Posterior vena cava (tissue), 2 donors: ENCODE results near the gene DIABLO. TPM values are rescaled to one million over a fixed set of nuclear protein-coding genes. Genes with fewer than 3 reads are reported as not detected.
"Not testable (repeated sequence)": the region's sequence is repeated elsewhere in the genome, so short reads cannot be mapped to it uniquely, and the experiment has no call there.

Source experiments
- DNase-seq: peaks from one replicate; pipeline ENCODE4 v3.0.0-alpha.2; 2020; ENCODE audit warnings: low spot score
- intact Hi-C, 2 donors: fragments of 100-400 bp; cut with DNase I; formaldehyde crosslinking; loops; one replicate each; pipeline versions ENCODE4 v1.14.1 to v1.14.2; 2022 to 2023
- total RNA-seq, 2 donors: library from RNA; stranded (reverse); fragmentation: NEBNext Ultra II Directional; extraction: Animal tissue kit (Norgen Biotek cat#: 25700); gene quantifications; one replicate each; pipeline ENCODE4 v1.2.1, GENCODE V29; 2021
- donor health status: DM: yes; HTN: yes; CAD: no.
- donor health status: DM: yes; HTN: yes; CAD: no.

The DIABLO gene
- total RNA-seq, 2 donors from 2014 or later: 26.2 to 27.0 TPM

DNA sequence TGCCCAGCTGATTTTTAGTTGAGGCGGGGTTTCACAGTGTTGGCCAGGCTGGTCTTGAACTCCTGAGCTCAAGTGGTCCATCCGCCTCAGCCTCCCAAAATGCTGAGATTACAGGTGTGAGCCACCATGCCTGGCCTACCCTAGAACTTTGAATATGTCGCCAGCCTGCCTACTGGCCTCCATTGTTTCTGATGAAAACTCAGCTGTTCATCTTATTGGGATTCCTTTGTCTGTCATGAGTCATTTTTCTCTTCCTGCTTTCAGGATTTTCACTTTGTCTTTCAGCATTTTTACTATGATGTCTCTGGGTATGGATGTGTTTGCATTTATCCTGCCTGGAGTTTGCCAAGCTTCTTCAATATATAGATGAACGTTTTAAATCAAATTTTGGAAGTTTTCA lies 30.4 kb downstream of the DIABLO start:
- intact Hi-C loops: no loop called here
- no peak for DNase-seq

GRCh38 chr12:122194804-122195203 lies 31.0 kb downstream of the DIABLO start:
- no peak for DNase-seq
- intact Hi-C loops: no loop called here

DNA sequence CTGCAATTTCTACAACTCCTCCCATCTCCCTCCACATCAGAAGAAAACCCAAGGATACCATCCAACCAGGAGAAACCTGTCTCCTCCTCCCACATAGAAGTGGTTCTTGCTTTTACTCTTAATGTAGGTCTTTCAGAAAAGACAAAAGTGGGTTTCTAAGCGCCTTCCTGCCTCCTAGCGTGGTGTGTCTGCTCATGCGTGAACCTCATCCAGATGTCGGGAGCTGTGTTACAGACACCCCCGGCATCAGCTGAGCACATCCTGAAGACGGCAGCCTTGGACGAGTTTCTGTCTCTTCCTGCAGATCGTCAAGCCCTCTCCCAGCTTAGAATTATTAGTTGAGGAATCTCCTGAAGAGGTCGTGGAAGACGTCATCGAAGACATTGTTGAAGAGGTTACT lies 33.4 kb downstream of the DIABLO start:
- intact Hi-C loops: no loop called here
- peak; percentile 8 for DNase-seq

DNA sequence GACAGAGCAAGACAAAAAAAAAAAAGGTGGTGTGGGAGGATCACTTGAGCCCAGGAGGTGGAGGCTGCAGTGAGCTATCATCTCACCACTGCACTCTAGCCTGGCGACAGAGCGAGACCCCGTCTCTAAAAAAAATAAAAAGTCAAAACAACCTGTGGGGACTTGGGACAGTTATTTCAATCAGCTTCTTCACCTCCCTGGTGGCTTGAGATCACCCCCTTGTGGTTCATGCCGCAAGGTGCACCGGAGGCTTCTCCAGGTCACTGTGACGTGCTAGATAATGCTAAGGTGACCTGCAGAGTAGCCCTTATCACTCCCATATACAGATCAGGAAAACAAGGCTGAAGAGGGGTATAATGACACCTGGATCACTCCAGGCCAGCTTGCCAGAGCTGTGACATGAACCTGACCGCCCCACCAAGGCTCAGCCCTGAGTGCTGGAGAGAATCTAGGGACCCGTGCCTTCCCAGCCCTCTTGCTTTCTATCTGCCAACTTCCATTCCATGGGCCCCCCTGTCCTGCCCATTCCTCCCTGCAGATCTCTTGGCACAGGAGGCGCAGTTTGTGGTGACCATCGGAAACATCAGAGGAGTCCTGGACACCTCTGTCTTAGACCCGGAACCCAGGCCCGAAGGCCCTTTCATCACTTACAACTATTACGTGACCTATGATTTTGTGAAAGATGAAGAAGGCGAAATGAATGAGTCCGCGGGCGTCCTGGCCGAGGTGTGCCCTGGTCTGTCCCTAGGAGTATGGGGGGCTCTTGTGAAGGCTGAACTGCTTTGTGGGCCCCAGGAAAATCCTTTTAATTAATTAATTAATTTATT lies 34.8 kb downstream of the DIABLO start:
- peak; percentile 15 for DNase-seq
- intact Hi-C loops: no loop called here

GRCh38 chr12:122189626-122190475 lies 36.0 kb downstream of the DIABLO start:
- intact Hi-C loops: no loop called here
- DNase-seq: no peak

DNA sequence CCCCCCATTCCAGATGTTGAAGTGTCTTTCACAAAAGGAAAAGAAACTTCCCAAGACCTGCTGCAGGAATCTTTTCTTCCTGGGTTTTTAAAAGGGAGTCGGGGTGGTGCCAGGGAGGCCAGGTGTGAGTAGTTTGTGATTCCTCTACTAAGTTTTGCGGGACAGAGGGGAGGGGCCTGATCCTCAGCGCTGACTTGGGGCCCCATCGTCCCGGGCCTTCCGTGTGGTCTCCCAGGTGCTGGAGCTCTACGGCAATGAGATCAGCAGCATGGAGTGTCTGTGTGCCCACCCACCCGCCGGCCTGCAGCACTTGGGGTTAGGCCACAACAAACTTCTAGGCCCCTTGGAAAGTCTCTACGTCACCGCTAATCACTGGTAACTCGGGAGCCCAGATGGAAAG lies 38.4 kb downstream of the DIABLO start:
- DNase-seq: no peak
- intact Hi-C loops: no loop called here

DNA sequence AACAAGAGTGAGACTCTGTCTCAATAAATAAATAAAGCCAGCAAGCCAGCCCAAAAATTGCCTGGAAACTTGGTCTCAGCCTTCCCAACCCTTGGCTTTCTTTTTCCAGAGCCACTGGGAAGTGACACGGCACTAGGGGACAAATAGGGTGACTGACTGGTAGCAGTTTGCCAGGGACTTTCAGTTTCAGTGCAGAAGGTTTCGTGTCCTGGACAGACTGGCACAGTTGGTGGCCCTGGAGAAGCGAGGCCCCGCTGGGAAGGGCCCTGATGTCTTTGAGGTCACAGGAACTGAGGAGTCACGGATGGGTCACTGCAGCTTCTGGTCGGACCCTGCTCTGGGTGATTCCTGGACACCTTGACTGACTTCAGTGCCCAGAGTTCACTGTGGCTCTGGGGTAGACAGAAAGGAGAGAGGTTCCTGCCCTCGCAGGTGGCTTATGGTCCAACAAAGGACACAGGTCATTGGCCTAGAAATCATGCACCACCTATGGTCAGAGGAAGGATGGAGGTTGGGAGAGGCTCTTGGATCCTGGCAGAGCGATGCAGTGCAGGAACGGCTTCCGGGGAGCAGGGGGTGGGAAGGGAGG lies 40.3 kb downstream of the DIABLO start:
- intact Hi-C loops: no loop called here
- DNase-seq: no peak

- intact Hi-C loops: no loop called here
- no peak for DNase-seq
These were observed 40.8 kb downstream of the DIABLO start for GRCh38 chr12:122185079-122185478.

DNA sequence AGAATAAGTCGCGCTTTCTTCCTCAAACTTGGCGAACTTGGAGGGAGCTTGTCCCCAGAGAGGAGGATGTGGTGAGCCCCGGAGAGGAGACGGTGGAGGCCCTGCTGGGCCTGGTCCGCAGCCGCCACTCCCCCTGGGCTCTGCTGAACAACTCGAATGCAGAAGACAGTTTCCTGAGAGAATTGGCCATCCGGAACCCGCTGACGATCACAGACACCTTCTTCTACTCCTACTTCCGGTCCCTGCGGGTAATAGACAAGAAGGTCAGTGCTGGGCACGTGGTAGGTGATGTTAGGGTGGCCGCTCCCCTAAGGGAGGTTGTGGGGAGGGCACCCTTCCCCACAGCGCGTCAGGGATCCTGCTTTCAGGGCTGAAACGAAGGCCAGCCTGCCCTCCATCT lies 41.3 kb downstream of the DIABLO start:
- intact Hi-C loops: no loop called here
- no peak for DNase-seq

- intact Hi-C loops: no loop called here
- no peak for DNase-seq
These were observed 42.3 kb downstream of the DIABLO start for GRCh38 chr12:122183588-122183940.

- intact Hi-C loops: no loop called here
- DNase-seq: peak; percentile 85
These were observed 42.8 kb downstream of the DIABLO start, which contains the start of gene LRRC43 for GRCh38 chr12:122182887-122183587. Gene LRRC43, plus strand, starts transcription at chr12:122183123. Its CDS starts 22 bp downstream, at chr12:122183145.

- intact Hi-C loops, DNase-seq: not testable (repeated sequence)
These were observed 49.4 kb downstream of the DIABLO start for GRCh38 chr12:122176473-122176872.

GRCh38 chr12:122174155-122174845 lies 51.6 kb downstream of the DIABLO start, which contains the start of gene IL31:
Gene IL31, minus strand, starts transcription at chr12:122174221. Its CDS starts 49 bp downstream, at chr12:122174172.
- no peak for DNase-seq

GRCh38 chr12:122172262-122172939 lies 53.5 kb downstream of the DIABLO start:
- intact Hi-C loops: no loop called here
- DNase-seq: no peak

More at GRCh38 chr12:122174155-122174845, 51.6 kb downstream of the DIABLO start, which contains the start of gene IL31:
- intact Hi-C loops: no loop called here

GRCh38 chr12:122171399-122171798 lies 54.5 kb downstream of the DIABLO start:
- intact Hi-C loops: no loop called here
- DNase-seq: no peak

GRCh38 chr12:122168492-122168891 lies 57.4 kb downstream of the DIABLO start:
- no peak for DNase-seq
- intact Hi-C loops: no loop called here

- intact Hi-C loops: no loop called here
- DNase-seq: no peak
These were observed 58.4 kb downstream of the DIABLO start for GRCh38 chr12:122167356-122167925.
